GM21576 (cell line): ENCODE data around the gene LSS.
"Not testable (repeated sequence)": the region's sequence is repeated elsewhere in the genome, so short reads cannot be mapped to it uniquely, and the experiment has no call there.

Experiments
- ATAC-seq: cut with Tn5 transposase; IDR thresholded peaks from one replicate; pipeline ENCODE4 v1.9.1; 2021; ENCODE audit warnings: mild to moderate bottlenecking, moderate library complexity; ENCODE audit not compliant: unreplicated experiment

Gene LSS

DNA sequence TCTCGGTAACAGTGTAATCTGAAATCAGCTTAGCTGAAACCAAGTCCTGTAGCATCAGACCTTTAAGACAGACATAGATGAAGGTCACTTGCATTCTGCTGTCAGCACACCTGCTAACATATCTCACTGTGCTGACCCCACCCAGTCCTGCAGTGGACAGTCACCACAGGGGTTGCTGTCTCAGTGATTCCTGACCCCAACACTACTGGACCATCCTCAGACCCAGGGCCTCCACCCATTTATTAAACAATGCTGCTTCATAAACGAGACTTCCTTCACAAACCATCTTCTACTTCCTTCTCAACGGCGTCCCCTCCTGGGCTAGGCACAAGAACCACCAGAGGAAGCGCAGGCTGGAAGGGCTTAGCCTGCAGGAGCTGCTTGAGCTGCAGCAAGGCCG, 17.8 kb upstream of the LSS start:
- ATAC-seq, result no peak

DNA sequence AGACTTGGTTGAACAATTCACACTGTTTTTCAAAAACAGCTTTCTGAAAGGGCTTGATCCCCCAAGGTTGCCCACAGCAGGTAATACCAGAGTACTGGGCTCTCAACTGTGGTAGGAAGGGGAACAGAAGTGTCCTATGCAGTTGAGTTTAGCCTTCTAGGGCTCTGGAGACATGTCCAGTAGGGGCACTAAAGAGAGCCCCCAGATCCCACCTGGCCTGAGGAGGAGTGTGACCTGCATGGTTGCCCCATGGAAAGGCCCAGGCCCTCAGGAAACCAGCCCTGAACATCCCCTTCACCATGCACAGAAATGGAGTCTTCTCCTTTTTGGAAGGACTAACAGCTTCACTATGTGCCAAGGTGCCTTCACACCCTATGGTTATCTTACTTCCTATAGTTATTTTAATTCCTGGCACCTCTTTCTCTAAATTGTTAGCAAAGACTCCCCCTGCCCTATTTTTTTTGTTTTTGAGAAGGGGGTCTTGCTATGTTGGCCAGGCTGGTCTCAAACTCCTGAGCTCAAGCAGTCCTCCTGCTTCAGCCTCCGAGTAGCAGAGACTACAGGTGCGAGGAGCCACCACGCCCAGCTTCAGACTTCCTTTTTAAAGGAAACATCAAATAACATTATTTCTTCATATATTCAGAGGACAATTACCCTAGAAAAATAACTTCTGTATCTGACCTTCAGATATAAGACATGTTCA, 16.8 kb upstream of the LSS start:
- no peak for ATAC-seq

- no peak for ATAC-seq
These were observed 16.0 kb upstream of the LSS start for GRCh38 chr21:46244602-46245001.

DNA sequence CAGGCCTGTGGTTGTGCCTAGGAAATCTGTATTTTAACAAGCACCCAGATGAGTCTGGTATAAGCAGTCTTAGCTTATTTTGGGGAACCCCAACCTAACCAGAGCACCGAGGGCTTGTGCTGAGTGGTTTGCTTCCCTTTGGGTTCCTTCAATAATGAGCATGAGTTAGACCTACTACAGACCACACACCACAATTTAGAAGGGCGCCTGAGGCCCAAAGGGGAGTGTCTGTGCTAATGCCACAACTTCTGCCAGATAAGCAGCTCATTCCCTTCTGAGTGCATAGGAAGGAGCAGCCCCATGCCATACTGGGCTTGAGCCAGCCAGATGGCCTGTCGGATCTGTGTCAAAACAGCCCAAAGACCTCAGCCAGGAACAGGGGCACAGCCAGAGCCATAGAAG, 15.4 kb upstream of the LSS start:
- no peak for ATAC-seq

DNA sequence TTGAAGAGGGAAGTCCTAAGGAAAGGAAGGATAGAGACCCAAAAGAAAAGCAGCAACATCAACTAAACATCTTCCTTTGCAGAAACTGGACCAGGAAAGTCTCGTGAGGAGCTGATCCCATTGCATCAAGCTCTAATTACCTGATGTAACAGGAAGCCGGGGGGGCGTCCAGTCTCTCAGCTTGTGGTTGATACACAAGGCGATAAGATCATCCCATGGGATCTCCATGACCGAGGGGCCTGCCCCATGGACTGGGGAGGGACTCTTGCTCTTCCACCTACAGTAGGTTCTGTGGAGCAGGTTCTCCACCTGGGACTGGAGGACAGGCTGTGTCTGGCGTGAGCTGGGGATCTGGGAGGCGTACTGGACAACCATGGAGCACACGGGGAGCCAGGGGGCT, 14.8 kb upstream of the LSS start:
- no peak for ATAC-seq

DNA sequence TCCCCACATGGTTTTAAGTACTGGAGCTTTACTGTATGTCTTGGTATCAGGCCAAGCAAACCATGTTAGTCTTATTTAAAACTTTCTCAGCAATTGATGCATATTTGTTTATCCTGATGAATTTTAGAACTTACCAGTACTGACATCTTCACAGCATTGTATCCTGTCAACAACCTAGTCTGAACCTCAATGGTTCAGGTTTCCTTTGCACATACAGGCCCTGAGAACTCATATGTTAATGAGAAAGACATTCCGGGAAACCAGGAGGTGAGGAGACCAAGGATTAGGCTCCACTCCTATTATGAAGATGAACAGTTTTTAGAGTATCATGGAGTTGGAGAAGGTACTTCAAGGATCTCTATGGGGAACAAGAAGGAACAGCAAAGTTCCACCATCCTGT, 13.0 kb upstream of the LSS start:
- ATAC-seq, result not testable (repeated sequence)

DNA sequence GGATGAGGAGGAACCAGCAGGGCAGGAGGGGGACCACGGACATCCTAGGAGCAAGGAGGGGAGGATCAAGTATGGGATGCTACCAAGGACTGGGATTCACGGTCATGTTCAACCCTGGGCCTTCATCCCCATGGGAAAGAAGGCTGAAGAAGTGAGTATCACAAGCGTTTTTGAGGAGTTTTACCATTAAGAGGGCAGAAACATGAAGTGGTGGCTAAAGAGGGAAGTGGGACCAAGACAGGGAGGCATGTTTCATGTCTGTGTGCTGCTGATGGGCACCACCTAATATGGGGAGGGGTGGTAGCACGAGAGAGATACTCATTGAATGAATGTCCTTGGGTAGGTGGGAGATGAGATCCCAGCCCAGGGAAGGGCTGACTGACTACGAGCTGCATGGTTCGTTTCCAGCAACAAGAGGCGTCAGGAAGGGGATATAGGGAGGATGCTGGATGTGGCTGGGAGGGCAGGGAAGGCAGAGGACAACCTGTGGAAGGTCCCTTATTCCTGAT, 11.3 kb upstream of the LSS start:
- ATAC-seq, result no peak

DNA sequence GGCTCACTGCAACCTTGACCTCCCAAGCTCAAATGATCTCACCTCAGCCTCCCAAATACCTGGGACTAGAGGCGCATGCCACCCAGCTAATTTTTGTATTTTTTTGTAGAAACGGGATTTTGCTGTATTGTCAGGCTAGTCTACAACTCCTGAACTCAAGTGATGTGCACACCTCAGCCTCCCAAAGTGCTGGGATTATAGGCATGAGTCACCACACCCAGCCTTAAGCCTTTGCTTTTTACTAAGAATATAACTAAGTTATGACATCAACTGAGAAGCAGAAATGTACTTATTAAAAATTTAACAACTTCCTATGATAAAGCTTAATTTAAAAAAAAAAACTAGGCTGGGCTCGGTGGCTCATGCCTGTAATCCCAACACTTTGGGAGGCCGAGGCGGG, 8.9 kb upstream of the LSS start:
- ATAC-seq, result no peak

DNA sequence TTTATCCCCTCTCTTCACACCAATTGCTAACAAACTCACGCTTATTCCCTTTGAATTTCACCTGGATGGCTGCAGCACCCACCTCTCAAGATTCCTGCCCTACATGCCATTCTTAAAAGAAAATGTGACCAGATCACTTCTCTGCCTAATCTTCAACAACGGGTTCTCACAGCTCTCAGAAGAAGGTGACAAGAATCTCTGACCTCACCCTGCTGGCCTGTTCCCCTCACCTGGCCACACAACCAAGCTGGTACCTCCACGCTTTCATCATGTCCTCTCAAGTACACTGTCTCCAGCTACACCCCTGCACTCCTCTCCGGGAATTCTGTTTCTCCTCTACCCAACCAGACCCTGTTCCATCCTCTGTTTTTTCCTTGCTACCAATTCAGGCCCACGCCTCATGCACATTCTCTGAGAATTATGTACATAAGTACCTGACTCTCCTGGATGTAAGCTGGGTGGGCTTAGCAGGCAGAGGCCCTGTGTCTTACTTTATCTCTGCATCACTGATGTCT, 5.9 kb upstream of the LSS start:
- no peak for ATAC-seq

GRCh38 chr21:46229923-46230260, 1.3 kb upstream of the LSS start:
- ATAC-seq, result no peak

DNA sequence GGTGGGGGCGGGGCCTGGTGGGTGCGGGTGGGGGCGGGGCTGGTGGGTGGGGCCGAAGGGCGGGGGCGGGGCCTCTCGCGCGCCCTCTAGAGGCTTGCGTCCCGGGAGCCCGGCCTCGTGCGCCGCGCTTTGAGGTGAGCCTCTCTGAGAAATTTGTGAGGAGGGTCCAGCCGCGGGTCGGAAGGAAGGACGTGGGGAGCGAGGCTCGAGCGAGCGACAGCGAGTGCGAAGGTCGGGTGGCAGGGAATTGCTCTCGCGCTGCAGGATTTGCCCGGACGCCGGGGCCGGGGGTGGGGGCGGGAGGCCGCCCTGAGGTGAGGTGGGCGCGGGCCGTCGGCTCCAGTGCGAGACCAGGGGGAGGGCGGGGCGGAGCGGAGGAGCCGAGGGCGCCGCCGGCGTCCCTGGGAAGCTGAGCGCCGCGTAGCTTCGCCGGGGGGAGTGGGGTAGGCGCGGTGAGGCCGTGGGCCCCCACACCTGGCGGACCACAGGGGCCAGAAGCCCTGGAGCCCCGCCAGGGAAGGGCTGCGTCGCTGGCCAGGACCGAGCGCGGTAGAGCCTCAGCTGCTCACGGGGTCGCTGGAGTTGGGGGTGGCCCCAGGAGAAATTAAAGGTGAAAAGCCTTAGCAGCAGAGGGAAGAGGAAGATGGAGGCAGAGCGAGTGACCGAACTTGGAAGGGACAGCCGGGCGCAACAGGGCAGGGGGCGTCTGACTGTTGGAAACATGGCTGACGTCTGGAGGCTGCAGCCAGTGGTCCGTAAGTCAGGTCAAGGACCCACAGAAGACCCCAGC, 754 bp upstream of the LSS start:
- peak; percentile 23 for ATAC-seq

GRCh38 chr21:46227811-46228344, 696 bp downstream of the LSS start:
- no peak for ATAC-seq

DNA sequence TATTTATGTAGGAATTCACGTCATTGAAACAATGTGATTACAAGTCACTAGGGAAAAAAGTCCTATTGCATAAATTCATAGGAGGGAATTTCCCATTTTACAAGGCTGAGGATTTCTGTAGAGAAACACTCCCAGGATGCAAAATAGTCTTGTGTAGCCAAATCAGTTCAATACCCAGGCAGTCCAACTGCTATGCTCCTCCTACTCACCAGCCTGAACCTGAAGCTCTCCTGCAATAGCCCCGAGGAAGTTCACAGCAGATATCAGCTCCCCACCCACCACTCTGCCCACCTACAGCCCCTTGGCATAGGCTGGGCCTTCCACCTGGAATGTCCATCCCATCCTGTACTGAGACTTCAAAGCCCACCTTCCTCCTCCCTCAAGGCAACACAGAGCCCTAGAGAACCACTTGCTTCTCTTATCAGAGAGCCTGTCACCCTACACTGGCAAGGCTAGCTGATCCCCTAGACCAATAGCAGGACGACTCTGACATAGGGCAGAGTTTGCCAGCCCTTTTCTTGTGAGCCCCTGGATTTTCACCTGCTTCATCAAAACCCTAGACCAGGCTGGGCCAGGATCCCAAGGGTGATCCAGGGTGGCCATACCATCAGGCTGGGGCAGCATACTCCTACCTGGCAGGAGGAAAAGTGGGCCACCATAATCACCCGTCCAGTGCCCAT, 1.5 kb downstream of the LSS start:
- ATAC-seq, result no peak

GRCh38 chr21:46226146-46226545, 2.4 kb downstream of the LSS start:
- no peak for ATAC-seq

GRCh38 chr21:46223661-46224060, 4.9 kb downstream of the LSS start:
- ATAC-seq, result not testable (repeated sequence)

DNA sequence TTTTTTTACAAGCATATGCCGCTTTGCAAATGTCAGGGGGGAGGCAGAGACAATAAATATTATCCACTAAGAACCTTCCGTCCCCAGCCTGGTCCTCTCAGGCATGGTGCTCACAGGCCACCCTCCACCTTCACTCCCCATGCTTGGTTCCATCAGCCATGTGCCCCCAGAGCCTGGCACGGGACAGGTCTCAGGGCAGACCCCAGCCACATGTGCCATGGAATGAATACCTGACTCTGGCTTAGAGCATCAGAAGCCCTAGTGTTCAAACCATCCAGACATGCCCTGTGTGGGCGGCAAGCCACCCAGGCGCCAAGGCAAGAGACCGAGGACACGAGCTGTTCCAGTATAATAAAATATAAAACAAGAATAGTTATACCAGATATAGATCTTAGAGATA, 5.4 kb downstream of the LSS start:
- no peak for ATAC-seq

DNA sequence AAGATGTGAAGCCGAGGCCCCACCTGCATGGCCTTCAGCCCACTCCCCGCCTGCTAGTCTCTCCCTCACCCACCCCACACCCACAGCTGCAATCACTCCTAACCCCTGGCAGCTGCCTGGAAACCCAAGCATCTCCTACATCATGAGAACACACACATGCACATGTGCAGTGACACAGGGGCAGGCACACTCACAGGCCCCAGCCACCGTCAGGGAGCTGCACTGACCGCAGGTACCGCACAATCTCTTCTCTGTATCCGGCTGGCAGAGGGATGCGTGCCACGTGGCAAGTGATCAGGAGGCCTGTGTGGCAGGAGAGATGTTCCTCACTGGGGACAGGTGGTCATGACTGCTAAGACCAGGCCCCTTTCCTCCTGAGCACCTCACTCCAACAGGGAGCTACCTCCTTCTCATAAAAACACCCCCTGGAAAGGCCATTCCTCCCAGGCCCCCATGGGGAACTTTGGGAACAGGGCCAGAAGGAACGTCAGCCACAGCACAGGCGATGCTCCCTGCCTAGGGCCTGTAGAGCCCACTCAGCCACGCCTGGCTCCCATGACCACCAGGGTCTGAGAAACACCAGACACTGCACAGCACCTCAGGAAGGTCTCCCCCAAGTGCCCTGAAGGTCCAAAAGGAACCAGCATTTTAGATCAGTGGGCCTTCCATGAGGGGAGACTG, 6.0 kb downstream of the LSS start:
- ATAC-seq, result no peak

DNA sequence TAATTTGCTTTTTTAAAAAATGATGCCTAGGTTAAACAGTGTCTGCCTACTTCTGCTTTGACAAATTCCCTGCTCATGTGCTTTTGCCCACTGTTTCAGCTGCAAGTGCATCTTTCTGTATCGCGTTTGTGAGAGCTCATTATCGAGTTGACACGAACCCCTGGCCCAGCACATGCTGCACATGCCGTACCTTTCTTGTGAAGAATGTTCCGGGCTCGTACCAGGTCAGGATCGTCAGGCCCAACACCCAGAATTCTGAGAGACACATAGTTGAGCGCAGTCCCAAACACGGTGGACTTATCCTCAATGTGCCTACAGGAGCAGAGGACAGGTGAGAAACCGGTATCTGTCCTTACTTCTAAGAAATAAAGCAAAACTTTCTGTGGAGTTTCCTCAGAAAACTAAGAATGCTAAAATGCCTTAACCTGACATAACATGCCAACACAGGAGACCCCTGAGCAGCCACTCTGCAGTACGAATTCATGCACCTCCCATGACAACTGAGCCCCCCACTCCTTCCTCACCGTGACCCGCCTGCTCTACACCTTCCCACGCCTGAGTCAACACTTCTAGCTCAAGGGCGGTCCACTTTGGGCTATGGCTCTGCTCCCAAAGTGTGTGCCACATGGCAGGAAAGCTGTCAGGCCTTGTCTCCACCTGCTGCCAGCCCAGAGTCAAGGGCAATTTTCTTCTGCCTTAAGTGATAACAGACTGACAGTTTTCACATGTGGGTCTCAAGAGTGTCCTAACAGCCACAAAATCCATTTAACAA, 6.7 kb downstream of the LSS start:
- ATAC-seq, result no peak

GRCh38 chr21:46220847-46221246, 7.7 kb downstream of the LSS start:
- no peak for ATAC-seq

GRCh38 chr21:46220275-46220810, 8.2 kb downstream of the LSS start:
- no peak for ATAC-seq
